ENCODE measurements around the gene ANKS1B. TPM values are rescaled to one million over a fixed set of nuclear protein-coding genes. Genes with fewer than 3 reads are reported as not detected.

The ANKS1B gene
- total RNA-seq, 4 donors from 2014 or later = 0.88 to 10.7 (median 4.4) TPM

DNA sequence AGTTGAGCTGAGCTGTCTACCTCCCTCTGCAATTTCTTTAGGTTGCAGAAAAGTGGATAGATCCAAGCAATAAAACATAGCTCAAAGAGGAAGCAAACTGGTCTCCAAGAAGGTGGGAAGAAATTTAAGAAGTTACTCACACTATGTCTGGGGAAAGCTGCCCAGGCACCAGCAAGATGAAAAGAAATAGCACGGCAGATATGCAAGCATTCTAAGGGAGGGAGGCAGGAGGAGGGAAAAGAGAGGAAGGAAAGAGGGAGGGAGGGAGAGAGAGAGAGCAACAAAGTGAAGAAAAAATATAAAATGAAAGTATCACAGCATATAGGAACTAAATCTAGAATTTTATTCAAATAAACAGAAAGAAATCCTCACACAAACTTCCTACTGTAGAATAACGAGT is 1099.0 kb downstream of the ANKS1B start:
- TF ChIP-seq POLR2A (IDR thresholded peaks at IDR 0.05) = no peak
- TF ChIP-seq CTCF (IDR thresholded peaks at IDR 0.05) = no peak
- no peak for DNase-seq
- Histone ChIP-seq H3K9me3 (no peaks in the 10 kb centered on the region), H3K36me3 (no peaks in the 10 kb centered on the region), H3K27me3 (no peaks in the 10 kb centered on the region), H3K4me3 (no peak overlapping the region), H3K27ac (no peak overlapping the region), H3K4me1 (no peaks in the 10 kb centered on the region)

- Histone ChIP-seq H3K36me3 (no peaks in the 10 kb centered on the region), H3K4me1 (no peaks in the 10 kb centered on the region), H3K27me3 (no peaks in the 10 kb centered on the region), H3K9me3 (no peaks in the 10 kb centered on the region), H3K27ac (no peak overlapping the region), H3K4me3 (no peak overlapping the region)
- DNase-seq = no peak
- TF ChIP-seq POLR2A (IDR thresholded peaks at IDR 0.05) (no peak), CTCF (IDR thresholded peaks at IDR 0.05) (no peak)
Observed at GRCh38 chr12:98883231-98883630, 1101.5 kb downstream of the ANKS1B start.

- Histone ChIP-seq H3K27me3 (no peaks in the 10 kb centered on the region), H3K4me1 (no peaks in the 10 kb centered on the region), H3K4me3 (no peak overlapping the region), H3K27ac (no peak overlapping the region), H3K9me3 (no peaks in the 10 kb centered on the region), H3K36me3 (no peaks in the 10 kb centered on the region)
- no peak for DNase-seq
- no peak for TF ChIP-seq CTCF (IDR thresholded peaks at IDR 0.05)
- TF ChIP-seq POLR2A (IDR thresholded peaks at IDR 0.05) = no peak
Observed at GRCh38 chr12:98882526-98882925, 1102.2 kb downstream of the ANKS1B start.

GRCh38 chr12:98873776-98874175 is 1111.0 kb downstream of the ANKS1B start:
- TF ChIP-seq POLR2A (IDR thresholded peaks at IDR 0.05) (no peak), CTCF (IDR thresholded peaks at IDR 0.05) (no peak)
- DNase-seq = no peak
- no peaks in the 10 kb centered on the region for H3K27me3 ChIP-seq

GRCh38 chr12:98870504-98870903 is 1114.2 kb downstream of the ANKS1B start:
- Histone ChIP-seq H3K36me3 (no peaks in the 10 kb centered on the region), H3K27me3 (no peaks in the 10 kb centered on the region), H3K4me1 (no peaks in the 10 kb centered on the region), H3K9me3 (no peaks in the 10 kb centered on the region), H3K4me3 (no peak overlapping the region), H3K27ac (no peak overlapping the region)
- TF ChIP-seq POLR2A (IDR thresholded peaks at IDR 0.05) (no peak), CTCF (IDR thresholded peaks at IDR 0.05) (no peak)
- no peak for DNase-seq

More at GRCh38 chr12:98873776-98874175, 1111.0 kb downstream of the ANKS1B start:
- H3K36me3 ChIP-seq = no peaks in the 10 kb centered on the region
- no peaks in the 10 kb centered on the region for H3K9me3 ChIP-seq
- no peak overlapping the region for H3K27ac ChIP-seq
- H3K4me1 ChIP-seq = no peaks in the 10 kb centered on the region
- H3K4me3 ChIP-seq = no peak overlapping the region

GRCh38 chr12:98869886-98870503 is 1114.7 kb downstream of the ANKS1B start:
- H3K27ac ChIP-seq = no peak overlapping the region
- DNase-seq = no peak
- no peak for TF ChIP-seq POLR2A (IDR thresholded peaks at IDR 0.05)
- no peak for TF ChIP-seq CTCF (IDR thresholded peaks at IDR 0.05)
- no peaks in the 10 kb centered on the region for H3K9me3 ChIP-seq
- H3K4me1 ChIP-seq = no peaks in the 10 kb centered on the region
- H3K27me3 ChIP-seq = no peaks in the 10 kb centered on the region
- H3K36me3 ChIP-seq = no peaks in the 10 kb centered on the region
- H3K4me3 ChIP-seq = no peak overlapping the region

Measured in Peyer's patch (tissue), 4 donors.